Esophagus squamous epithelium (tissue), 4 donors: ENCODE results near the gene TRAPPC13.

ENCODE experiments used
- POLR2A ChIP-seq, 4 donors: fragments of 450-650 bp; IDR thresholded peaks; one replicate each; pipeline ENCODE4 v1.6.1; 2017; ENCODE audit warnings: antibody characterized with exemption in 4 of 4, mild to moderate bottlenecking in 4 of 4, moderate library complexity in 3 of 4
- TF ChIP-seq, protein P1 (sequence below), 6 experiments: fragments of 450-650 bp in 4 of 6; fragments of 200-600 bp in 2 of 6; sonication (generic) in 2 of 6; IDR thresholded peaks; one replicate each; pipeline ENCODE4 v1.5.1; 2016 to 2019; ENCODE audit warnings: antibody characterized with exemption in 6 of 6, mild to moderate bottlenecking in 4 of 6, moderate library complexity in 4 of 6

- no peak for TF ChIP-seq POLR2A (IDR thresholded peaks at IDR 0.05)
- TF ChIP-seq, protein P1, sequence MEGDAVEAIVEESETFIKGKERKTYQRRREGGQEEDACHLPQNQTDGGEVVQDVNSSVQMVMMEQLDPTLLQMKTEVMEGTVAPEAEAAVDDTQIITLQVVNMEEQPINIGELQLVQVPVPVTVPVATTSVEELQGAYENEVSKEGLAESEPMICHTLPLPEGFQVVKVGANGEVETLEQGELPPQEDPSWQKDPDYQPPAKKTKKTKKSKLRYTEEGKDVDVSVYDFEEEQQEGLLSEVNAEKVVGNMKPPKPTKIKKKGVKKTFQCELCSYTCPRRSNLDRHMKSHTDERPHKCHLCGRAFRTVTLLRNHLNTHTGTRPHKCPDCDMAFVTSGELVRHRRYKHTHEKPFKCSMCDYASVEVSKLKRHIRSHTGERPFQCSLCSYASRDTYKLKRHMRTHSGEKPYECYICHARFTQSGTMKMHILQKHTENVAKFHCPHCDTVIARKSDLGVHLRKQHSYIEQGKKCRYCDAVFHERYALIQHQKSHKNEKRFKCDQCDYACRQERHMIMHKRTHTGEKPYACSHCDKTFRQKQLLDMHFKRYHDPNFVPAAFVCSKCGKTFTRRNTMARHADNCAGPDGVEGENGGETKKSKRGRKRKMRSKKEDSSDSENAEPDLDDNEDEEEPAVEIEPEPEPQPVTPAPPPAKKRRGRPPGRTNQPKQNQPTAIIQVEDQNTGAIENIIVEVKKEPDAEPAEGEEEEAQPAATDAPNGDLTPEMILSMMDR (IDR thresholded peaks at IDR 0.05): no peak
Measured at GRCh38 chr5:65672796-65673195, 48.0 kb downstream of the TRAPPC13 start.
